GM12801 (cell line): Measurements from ENCODE around the gene NSMCE1.

Source experiments
- CTCF ChIP-seq: IDR thresholded peaks from one replicate; pipeline ENCODE4 v1.5.1; 2011; ENCODE audit warnings: control low read depth; ENCODE audit not compliant: insufficient read length; ENCODE audit errors: extremely low read depth

Gene NSMCE1

GRCh38 chr16:27314161-27314723 lies 45.7 kb upstream of the NSMCE1 start:
- no peak for TF ChIP-seq CTCF

DNA sequence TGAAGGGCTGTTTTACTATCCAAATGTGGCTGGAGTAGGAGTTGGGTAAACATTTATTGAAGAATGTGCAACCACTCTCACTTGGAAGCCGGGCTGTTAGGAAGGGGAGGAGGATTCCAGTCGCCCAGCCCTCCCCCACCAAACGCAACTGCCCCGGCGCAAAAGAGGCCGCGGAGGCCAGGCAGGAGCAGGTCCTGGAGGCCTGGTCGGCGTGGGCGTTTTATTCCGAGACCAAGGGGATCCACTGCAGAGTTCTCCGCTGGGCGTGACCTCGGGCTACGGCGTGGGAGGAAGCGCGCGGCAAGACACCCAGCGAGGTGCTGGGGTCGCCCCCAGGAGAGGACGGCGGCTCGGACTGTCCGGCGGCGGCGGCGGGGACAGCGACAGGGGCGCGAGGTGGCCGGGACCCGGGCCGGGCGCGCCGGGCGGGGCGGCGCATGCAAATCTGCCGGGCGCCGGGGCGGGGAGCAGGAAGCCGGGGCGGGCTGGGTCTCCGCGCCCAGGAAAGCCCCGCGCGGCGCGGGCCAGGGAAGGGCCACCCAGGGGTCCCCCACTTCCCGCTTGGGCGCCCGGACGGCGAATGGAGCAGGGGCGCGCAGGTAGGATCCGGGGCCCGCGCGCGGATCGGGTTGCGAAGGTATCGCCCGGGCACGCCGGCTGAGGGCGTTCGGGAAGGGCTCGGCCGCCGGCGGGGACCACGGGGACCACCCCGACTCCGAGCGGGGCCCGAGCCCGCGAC lies 45.0 kb upstream of the NSMCE1 start, which contains the start of gene IL4R:
IL4R (plus strand) TSS at position 553 of the 739 bp plus-strand sequence. CDS start 26,230 bp downstream, outside the sequence.
- TF ChIP-seq CTCF = no peak

DNA sequence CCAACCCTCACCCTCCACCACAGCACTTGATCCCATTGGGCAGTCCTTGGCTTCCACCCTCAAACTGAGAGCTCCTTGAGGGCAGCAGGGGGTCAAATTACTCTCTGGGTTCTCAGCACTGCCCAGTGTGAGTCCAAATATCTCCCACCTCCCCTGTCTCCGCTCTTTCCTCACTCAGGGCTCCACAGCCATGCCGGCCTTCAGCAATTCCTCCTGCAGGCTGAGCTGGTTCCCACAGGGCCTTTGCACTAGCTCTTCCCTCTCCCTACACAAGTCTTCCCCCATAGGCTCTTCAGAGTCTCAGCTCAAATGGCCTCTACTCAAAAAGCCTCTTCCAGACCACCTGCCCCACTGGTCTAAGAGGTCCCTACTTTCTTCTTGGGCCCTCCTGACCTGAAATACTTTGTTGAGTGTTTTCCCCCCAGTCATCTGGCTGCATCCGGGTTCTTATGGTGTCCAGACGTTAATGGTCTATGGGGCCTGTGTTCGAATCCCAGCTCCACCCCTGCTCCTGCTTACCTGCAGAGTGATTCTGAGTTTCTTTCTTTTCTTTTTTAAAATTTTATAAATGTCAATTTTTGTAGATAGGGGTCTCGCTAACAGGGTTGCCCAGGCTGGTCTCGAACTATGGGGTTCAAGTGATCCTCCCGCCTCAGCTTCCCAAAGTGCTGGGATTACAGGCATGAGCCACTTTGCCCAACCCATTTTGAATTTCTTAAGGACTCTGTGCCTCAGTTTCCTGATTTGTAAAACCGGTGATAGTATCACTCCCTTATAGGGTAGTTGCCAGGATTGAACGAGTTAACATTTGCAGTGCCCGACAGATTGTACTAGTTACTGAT lies 44.2 kb upstream of the NSMCE1 start:
- TF ChIP-seq CTCF = no peak

GRCh38 chr16:27311897-27312303 lies 43.3 kb upstream of the NSMCE1 start:
- TF ChIP-seq CTCF = no peak

GRCh38 chr16:27311448-27311830 lies 42.9 kb upstream of the NSMCE1 start:
- TF ChIP-seq CTCF = no peak

DNA sequence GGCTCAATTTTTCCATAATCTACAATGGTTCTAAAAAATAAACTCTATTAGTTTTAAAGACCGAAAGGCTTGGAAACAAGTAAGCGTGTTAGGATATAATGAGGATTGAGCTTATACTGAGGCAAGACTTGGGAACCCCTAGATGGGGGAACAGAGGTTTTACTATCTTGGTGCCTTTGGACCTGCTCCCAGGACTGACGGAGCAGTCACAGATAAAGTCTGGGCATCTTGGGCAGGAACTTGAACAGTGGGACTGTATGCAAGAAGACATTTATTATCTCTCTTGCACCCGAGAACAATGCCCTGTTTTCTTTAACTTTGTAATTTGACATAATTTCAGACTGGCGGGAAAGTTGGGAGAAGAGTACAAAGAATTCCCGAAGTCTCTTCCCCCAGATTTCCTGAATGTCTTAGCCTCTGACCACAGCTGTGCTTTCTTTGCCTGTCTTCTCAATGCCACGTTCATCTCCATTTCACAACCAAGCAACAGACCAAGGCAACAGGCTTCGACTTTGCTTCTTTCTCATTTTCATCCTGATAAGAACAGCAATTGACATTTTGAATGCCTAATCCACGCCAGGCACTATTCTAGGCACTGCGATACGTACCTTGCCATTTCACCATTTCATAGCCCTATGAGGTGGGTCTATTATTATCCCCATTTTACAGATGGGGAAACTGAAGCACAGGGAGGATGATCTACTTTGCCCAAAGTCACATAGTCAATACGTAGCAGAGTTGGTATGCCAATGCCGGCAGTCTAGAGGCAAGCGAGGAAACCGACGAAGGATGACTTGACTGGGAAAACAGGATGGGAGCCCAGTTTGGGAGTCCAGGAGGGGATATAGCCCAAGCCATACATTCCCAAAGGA lies 42.2 kb upstream of the NSMCE1 start:
- no peak for TF ChIP-seq CTCF

GRCh38 chr16:27308792-27309191 lies 40.2 kb upstream of the NSMCE1 start:
- no peak for TF ChIP-seq CTCF
